GM21576 (cell line): Measurements from ENCODE around the gene ELOVL6.
"Not testable (repeated sequence)": the region's sequence is repeated elsewhere in the genome, so short reads cannot be mapped to it uniquely, and the experiment has no call there.

ENCODE experiments used
- ATAC-seq: cut with Tn5 transposase; IDR thresholded peaks from one replicate; pipeline ENCODE4 v1.9.1; 2021; ENCODE audit warnings: mild to moderate bottlenecking, moderate library complexity; ENCODE audit not compliant: unreplicated experiment

The ELOVL6 gene

GRCh38 chr4:110163327-110164069, 34.9 kb downstream of the ELOVL6 start:
- no peak for ATAC-seq

DNA sequence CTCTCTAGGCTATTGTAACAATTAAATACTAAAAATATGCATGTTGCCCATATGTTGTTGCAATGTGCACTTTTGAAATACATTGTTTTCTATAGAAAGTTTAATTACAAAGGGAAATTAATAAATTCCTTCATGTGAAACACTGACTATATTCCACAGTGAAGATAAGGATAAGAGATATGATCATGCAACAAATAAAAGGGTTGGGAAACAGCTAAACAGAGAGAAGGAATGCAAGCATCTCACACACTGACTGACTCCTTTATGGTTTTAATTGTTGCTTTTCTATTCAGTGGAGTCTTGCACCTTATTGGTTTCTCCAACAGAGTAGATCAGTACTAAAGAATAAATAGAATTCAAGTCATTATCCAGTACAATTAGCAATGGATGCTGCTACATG, 37.8 kb downstream of the ELOVL6 start:
- ATAC-seq = no peak

DNA sequence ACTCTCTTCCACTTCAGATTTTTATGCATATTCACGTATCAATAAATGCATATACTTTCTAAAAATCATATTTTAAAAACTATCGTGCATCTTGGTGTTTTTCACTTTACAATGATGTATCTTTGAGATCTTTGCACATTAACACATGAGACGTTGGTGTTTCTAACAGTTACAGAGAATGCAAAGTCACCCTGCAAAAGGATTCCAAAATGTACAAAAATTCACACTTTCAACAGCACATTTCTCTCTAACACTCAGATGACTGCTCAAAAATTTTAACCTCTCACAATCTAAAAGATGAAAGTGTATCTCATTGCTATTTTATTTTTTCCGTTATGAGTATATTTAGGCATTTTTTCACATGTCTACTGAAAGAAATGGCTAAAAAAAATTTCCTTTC, 38.9 kb downstream of the ELOVL6 start:
- ATAC-seq = no peak

DNA sequence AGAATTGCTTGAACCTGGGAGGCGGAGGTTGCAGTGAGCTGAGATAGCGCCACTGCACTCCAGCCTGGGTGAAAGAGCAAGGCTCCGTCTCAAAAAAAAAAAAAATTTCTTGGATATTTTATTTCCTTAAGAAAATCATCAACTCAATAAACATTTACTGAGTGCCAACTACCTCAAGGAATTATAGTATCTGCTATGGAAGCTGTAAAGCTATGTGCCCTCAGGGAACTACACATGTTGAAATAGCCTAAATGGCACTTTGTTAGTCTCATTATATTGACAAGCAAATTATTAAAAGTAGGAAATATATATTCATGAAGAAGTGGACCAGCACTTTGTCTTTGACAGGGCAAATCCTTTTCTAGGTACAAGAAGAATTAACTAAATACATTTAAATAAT, 40.8 kb downstream of the ELOVL6 start:
- ATAC-seq = no peak

DNA sequence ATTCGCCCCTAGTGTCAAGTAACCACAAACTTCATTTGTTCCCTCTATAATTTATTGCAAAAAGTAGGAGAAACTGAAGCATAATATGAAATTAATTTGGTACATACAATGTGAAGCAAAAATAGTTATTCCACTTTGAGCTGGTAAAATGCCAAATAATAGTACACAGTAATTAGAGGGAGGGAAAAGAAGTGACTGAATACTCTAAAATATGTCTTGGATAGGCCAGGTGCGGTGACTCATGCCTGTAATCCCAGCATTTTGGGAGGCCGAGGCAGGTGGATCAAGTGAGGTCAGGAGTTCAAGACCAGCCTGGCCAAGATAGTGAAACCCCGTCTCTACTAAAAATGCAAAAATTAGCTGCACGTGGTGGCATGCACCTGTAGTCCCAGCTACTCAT, 41.2 kb downstream of the ELOVL6 start:
- not testable (repeated sequence) for ATAC-seq

GRCh38 chr4:110156442-110156841, 42.0 kb downstream of the ELOVL6 start:
- no peak for ATAC-seq

DNA sequence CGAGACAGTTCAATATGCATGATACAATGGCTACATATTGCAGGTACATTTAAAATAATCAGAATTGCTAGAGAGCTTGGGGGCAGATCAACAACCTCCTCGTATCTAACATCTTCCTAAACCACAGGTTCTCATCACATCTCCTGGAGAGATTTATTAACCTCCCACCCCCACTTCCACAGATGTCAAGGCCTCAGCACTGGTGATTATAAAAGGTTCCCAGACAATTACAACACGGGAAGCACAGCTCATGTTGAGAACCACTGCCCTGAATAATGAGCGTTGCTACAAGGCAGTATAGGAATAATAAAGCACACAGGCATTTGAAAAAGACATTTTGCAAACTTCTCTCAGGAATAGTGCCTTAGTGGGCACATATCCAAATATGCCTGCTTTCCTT, 42.8 kb downstream of the ELOVL6 start:
- no peak for ATAC-seq

- ATAC-seq = no peak
These were observed 43.8 kb downstream of the ELOVL6 start for GRCh38 chr4:110154582-110154981.

DNA sequence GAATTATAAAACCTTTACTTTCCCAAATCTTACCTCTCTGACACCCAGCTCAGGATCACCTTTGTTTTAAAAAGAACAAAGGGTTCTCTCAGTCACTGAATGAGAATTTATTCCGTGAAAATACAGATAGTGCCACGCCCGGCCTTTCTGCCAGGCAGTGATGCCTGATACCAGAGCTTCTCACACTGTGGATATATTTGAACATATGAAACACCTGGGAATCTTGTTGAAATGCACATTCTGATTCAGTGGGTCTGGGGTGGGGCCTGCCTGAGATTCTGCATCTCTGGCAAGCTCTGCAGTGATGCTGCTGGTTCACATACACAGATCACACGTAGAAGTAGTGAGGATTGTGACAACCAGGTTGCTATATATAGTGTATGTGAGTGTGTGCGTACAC, 46.0 kb downstream of the ELOVL6 start:
- ATAC-seq = no peak

- no peak for ATAC-seq
These were observed 49.3 kb downstream of the ELOVL6 start for GRCh38 chr4:110149089-110149488.

DNA sequence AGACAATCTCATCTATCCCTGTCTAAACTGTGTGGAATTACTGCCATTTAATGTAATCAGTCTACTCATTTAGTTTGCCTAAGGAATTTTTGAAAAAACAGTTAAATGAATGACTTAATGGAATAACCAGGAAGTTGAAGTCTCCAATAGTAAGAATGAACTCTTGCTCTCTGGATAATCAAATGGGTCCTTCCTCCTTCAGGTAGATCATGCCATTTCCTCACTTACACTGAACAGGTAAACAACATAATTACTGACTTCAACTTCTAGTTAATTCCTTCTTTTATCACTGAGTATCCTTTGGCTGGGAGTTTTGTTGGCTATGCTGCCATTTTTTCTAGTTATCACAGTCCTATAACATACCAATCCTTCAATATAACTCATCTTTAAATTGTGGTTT, 56.0 kb downstream of the ELOVL6 start:
- ATAC-seq = no peak

DNA sequence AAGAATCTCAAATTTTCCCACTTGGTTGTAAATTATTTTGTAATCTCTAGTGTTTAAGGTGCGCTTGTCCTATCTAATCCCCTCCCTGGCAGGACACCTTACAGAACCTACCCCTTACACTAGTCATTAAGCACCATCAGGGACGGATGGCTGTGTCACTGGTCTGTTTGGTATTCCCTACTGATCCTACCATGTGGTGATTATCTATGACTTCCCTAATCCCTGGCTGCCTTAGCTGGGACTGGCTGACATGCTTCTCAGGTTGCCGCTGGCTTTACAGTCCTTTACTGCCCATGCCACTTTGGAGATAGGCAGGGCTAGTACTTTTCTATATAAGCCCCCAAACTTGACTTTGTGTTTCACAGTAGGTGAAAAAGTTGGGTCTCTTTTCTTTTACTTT, 58.6 kb downstream of the ELOVL6 start:
- no peak for ATAC-seq

DNA sequence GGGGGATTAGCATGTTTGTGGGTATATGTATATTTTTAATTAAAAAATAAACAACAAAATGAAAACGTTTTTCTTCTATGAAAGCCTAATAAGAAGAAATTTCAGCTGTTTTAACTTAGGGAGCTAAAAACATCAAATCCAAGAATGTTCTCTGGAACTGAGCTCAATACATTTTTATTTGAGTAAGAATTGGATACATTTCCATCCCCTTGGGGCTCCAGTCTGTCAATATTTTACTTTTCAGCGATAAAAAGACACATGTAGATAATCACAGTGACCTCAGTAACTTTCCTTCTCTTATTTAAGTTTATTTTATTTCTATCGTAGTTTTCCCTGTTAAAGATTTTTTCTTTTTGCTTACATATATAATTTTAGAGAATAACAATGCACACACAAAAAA, 59.3 kb downstream of the ELOVL6 start:
- ATAC-seq = no peak

DNA sequence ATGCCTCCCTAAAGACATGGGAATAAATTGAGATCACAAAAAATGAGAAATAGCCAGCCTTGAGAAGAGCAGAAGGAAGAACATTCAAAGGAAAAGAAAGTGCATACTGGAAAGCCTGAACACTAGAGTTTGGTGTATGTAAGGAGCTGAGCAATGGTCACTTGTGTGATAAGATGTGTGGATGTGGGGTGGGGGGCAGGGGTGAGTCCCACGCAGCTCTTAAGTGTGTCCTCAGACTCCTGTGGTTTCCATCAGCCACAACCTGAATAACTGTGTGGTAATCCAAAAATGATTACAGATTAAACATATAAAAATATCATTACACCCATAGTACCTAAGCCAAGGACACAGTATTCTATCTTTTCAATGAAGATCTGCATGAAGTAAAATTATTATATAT, 59.9 kb downstream of the ELOVL6 start:
- no peak for ATAC-seq

DNA sequence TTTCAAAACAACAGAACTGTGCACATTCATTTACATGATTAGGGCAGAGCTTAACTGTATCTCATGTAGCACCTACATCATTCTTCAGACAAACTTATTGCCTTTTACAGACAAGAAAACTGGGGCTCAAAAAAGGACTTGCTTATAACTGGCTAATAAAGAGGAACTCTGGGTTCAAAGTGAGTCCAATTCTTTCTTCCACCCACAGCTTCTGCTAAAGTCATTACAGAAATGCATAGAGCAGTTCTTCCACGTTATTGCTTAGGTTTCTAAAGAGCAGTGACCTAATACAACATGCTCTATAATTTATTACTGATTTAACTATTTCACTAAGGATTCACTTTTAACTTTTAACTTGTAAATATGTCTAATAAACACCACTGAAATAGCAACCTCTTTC, 60.6 kb downstream of the ELOVL6 start:
- no peak for ATAC-seq

DNA sequence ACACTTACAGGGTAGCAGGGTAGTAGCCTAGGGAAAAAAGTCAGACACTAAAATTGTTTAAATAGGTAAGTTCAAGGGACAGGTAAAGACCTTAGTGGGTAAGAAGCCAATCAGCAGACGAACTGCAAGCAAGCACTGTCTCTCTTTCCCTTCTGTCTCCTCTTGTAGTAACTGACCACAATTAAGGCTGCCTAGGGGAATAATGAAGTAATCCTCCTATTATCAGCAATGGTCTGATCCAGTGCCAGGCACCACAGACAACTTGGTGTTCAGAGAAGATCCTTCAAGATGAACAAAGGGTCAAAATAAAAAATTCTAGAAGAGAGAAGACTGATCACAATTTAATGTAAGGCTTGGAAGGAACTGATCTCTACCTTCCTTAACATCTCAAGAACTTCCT, 62.9 kb downstream of the ELOVL6 start:
- ATAC-seq = no peak

- ATAC-seq = no peak
These were observed 63.3 kb downstream of the ELOVL6 start for GRCh38 chr4:110135076-110135475.

DNA sequence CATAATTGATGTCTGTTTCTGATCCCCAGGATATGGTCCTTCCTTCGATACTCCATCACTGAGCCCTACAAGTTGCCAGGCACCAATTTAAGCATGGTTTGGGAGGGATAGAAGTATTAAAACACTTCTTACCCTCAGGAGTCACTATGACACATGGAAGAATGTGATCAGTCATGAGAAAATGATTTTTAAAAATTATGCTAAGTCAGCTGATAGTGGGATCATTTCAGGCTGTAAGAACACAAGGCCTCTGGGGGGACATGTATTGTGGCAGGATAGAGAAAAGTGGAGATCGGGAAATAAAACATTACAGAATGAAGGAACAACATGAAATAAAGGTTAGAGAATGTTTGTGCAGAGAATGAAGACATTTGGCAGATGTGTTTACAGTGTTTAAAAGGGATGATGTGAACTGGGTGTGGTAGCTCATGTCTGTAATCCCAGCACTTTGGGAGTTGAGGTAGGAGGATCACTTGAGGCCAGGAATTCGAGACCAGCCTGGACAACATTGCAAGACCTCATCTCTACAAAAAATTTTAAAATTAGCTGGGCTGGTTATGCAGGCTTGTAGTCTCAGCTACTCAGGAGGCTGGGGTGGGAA, 64.0 kb downstream of the ELOVL6 start:
- no peak for ATAC-seq

- no peak for ATAC-seq
These were observed 65.3 kb downstream of the ELOVL6 start for GRCh38 chr4:110132816-110133719.

DNA sequence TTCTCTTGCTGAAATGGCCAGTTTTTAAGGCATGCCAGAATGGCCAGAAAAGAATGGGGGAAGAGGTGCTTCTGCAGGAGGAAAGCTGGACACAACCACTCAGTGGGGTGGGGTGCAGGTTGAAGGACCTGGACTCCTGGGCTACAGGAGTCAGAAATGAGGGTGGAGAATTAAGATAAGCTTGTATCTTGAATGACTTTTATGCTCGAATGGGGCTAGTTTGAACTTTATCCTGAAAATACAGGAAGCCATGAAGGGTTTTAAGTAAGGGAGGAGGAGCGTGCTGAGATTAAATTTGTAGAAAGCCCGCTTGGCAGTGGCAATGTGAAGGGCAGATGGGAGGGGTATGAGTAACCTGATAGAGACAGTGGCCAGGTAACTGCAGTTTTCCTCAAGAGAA, 66.5 kb downstream of the ELOVL6 start:
- ATAC-seq = no peak

GRCh38 chr4:110130576-110131358, 67.6 kb downstream of the ELOVL6 start:
- ATAC-seq = no peak
